Subcutaneous preadipocyte (primary cell): ENCODE results near the gene IMMP2L. TPM values are rescaled to one million over a fixed set of nuclear protein-coding genes. Genes with fewer than 3 reads are reported as not detected.

Experiments used
- small RNA-seq: library from RNA; depleted of rRNA; stranded (forward); fragments of <200 nt; gene quantifications from one replicate; pipeline ENCODE3, GENCODE V24; 2012
- total RNA-seq: library from RNA; depleted of rRNA; stranded (reverse); fragments of >200 nt; gene quantifications from 2 replicates; pipeline ENCODE4 v1.2.3, GENCODE V29; 2012

The IMMP2L gene
- total RNA-seq = 10.7 and 15.4 TPM in 2 replicates

GRCh38 chr7:111561904-111562732 lies at the start of gene IMMP2L:
IMMP2L (minus strand) TSS chr7:111562492.

GRCh38 chr7:111090846-111091245 lies 471.4 kb downstream of the IMMP2L start, which contains the start of gene LRRN3:
LRRN3 (plus strand) TSS chr7:111091127; CDS start chr7:111122773, 31,646 bp downstream.

Small RNA genes within 50 kb of the gene (small RNA-seq; reads per million reads assigned to genes)
- not detected for gene AC003989.2
